HG02571 (cell line): ENCODE measurements around the gene ZFP1.
"Not testable (repeated sequence)": the region's sequence is repeated elsewhere in the genome, so short reads cannot be mapped to it uniquely, and the experiment has no call there.

Source experiments
- ATAC-seq: cut with Tn5 transposase; IDR thresholded peaks from one replicate; pipeline ENCODE4 v1.9.1; 2021; ENCODE audit warnings: mild to moderate bottlenecking, moderate library complexity; ENCODE audit not compliant: unreplicated experiment

ZFP1 gene

DNA sequence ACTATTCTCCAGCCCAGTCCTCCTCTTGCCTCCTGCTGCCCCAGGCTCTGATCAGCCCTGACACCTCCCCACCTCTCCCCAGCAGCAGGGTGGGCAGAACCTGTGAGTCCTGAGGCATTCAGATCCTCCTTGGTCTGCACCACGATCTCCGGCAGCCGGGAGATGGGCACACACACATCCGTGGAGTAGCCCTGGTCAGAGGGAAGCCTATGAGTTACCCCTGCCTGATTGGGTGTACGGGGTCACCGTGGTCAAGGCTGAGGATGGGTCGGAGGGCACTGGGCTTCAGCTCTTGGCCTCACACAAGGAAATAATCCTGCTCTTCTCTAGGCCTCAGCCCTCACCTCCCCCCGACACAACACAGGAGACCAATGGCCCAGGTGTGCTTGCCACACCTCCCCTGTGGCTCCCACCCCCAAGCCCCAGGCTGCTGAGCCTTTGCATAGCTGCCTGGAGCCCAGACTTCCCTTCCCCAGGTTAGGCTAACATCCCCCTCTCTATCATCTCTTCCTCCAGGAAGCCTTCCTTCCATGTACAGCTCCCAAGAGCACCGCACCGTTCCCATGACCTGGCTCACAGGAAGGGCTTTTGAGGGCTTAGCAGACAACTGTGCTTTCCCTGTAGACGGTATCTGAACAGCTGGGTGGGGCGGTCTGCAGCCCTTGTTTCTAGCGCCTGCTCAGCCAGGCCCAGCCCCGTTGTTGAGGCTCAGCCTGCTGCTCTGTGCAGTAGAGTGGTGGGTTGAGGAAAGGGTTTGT is 35.4 kb upstream of the ZFP1 start:
- no peak for ATAC-seq

DNA sequence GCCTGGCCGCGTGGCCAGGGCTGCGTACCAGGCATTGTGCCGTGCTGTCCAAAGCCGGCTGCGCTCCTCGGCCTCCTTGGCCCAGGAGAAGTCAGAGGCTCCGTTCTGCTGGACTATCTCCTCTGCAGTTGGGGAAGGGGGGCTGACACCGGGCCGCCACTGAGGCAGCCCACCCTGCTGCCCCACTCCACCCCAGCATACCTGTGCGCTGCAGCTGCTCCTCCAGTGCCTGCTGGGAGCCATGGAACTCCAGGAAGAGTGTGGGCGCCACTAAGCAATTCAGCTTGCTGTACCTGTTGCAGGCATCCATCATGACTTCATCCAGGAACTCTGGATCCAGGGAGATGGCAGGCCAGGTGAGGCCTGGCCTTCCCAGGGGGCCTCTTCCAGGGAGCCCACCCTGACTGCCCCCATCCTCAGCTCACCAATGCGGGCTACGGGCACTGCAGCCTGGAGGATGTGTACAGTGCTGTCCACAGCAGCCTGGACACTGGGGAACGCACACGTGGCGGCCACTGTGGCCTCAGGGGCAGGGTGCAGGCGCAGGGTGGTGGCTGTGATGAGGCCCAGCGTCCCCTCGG is 34.7 kb upstream of the ZFP1 start:
- ATAC-seq = no peak

DNA sequence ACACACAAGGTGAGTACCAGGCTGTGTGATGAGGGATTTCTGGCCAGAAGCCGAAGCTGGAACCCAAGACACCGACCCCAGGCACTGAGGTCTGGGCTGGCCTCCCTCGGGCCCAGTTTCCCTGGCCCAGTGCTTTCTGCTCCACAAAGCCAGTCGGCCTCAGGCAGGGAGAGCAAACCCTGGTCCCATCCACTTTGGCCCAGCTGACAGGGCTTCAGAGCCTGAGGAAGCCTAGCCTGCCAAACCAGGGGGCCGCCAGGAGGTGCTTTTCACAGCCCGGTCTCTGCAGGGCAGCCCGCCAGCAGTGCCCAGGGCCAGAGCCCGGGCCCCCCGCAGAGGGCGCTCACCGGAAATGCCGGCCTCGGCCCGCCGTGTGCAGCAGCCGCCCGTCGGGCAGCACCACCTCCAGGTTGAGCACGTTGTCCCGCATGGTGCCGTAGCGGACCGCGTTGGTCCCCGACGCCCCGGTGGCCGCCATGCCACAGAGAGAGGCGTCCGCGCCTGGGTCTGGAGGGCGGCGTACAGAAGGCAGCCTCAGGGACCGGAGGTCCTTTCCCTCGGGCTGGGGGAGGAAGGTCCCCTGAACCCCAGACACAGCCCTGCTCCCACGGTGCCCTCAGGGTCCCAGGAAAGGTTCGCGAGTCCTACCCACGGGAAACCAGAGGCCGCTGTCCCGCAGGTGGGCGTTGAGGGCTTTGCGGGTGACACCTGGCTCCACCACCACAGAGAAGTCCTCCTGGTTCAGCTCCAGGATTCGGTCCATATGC is 34.0 kb upstream of the ZFP1 start:
- ATAC-seq = no peak

DNA sequence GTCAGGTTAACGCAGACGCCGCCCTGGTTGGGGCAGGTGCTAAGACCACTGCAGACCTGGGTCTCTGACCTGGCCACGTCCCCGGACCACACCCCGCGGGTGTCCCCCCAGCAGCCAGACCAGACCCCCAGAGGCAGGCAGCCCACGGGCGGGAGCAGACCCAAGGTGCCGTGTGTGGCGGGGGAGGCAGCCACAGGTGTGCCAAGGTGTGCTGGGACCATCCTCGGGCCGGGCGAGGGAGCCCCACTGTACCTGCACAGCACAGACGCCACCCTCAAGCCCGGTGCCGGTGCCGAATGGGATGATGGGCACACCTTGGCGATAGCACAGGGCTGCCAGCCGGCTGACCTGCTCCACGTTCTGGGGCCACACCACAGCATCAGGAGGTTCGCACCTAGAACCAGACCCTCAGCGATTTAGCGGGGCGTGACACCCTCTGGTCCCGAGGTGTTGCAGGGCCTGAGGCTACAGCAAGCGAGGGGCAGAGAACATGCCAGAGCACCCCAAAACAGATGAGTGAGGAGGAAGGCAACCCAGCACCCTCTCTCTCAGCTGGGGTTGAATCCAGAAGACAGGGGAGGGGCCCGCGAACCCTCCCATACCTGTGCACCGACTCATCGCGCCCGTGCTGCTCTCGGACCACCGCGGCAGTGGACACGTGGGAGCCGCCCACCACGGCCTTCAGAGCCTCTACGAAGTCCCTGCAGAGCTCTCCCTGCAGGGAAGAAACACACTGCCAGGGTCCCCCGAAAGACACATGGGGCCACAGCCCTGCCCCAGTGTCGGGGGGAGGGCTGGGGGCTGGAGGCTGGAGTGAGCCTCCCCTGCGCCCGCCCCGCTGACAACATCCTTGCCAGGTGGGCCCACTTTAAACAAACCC is 33.1 kb upstream of the ZFP1 start:
- ATAC-seq = no peak

GRCh38 chr16:75116081-75116910 is 32.0 kb upstream of the ZFP1 start, which contains the start of gene LDHD:
Gene LDHD (minus strand): TSS chr16:75116780. CDS start chr16:75116720, 60 bp downstream.
- no peak for ATAC-seq

- no peak for ATAC-seq
These were observed 31.4 kb upstream of the ZFP1 start for GRCh38 chr16:75116911-75117245.

- ATAC-seq = no peak
These were observed 29.3 kb upstream of the ZFP1 start for GRCh38 chr16:75118943-75119539.

- ATAC-seq = no peak
These were observed 28.1 kb upstream of the ZFP1 start for GRCh38 chr16:75120253-75120652.

- no peak for ATAC-seq
These were observed 26.3 kb upstream of the ZFP1 start for GRCh38 chr16:75121949-75122568.

DNA sequence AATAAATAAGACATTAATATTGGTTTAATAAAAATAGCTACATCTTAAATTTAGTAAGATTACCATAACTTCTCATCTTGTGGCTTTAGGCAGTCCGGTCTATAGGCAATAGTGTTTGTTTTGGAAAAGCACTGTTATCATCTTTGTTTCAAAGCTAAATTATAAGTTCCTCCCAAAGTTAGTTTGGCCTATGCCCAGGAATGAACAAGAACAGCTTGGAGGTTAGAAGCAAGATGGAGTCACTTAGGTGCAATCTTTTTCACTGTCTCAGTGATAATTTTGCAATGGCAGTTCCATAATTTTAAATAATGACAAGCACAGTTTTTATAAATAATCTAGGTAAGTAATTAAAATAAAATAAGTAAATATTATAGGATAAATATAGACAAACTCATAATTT is 25.7 kb upstream of the ZFP1 start:
- no peak for ATAC-seq

- ATAC-seq = no peak
These were observed 20.5 kb upstream of the ZFP1 start for GRCh38 chr16:75127713-75128415.

DNA sequence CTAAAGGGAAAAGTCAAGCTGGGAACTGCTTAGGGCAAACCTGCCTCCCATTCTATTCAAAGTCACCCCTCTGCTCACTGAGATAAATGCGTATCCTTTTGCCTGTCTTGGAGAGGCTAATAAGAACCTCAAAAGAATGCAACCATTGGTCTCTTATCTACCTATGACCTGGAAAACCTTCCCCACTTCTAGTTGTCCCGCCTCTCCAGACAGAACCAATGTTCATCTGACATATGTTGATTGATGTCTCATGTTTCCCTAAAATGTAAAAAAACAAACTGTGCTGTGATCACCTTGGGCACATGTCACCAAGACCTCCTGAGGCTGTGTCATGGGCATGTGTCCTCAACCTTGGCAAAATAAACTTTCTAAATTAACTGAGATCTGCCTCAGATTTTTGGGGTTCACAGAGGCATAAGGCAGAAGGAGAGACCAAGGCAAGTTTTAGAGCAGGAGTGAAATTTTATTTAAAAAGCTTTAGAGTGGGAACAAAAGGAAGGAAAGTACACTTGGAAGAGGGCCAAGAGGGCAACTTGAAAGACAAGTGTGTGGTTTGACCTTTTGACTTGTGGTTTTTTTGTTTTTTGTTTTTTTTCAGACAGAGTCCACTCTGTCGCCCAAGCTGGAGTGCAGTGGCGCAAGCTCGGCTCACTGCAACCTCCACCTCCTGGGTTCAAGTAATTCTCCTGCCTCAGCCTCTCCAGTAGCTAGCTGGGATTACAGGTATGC is 18.7 kb upstream of the ZFP1 start:
- not testable (repeated sequence) for ATAC-seq

- ATAC-seq = no peak
These were observed 18.1 kb upstream of the ZFP1 start for GRCh38 chr16:75130150-75130771.

GRCh38 chr16:75131081-75131480 is 17.2 kb upstream of the ZFP1 start:
- ATAC-seq = no peak

- ATAC-seq = no peak
These were observed 10.1 kb upstream of the ZFP1 start for GRCh38 chr16:75138233-75138632.

GRCh38 chr16:75138636-75139035 is 9.7 kb upstream of the ZFP1 start:
- ATAC-seq = no peak

DNA sequence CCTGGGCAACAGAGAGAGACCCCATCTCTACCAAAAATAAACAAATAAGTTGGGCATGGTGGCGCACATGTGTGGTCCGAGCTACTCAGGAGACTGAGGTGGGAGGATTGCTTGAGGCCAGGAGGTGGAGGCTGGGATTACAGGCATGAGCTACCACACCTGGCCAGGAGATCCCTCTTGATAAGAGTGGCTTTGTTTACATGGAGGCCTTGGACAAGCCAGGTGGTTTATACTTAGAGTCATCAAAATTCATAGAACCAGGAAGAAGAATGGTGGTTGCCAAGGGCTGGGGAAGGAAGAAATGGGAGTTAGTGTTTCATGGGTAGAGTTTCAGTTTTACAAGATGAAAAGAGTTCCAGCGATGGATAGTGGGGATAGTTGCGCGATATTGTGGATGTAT is 8.8 kb upstream of the ZFP1 start:
- ATAC-seq = no peak

DNA sequence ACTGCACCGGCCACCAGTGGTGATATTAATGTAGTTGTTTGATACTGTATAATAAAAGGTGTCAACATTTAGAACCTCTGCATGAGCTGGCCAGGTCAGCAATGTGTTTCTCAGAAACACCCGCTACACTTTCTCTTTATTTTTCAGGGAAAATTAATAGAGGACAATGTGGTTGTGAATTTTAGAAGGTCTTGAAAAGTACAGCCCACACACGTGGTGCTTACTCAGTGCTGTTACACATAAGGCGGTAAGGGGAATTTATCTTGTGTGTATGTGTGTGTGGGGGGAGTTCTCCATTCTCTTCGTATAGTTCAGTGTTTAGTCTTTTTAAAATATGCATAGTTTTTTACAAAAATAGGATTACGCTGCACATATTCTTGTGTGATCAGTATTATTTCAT is 4.4 kb upstream of the ZFP1 start:
- no peak for ATAC-seq
